ENCODE data around the gene FBXL20. TPM values are rescaled to one million over a fixed set of nuclear protein-coding genes. Genes with fewer than 3 reads are reported as not detected.

The FBXL20 gene
- total RNA-seq, 1 donor from 2014 or later, result 14.1 TPM

- TF ChIP-seq CTCF (IDR thresholded peaks at IDR 0.05), result no peak
- peaks cover 36% of the 10 kb centered on the region for H3K27me3 Mint-ChIP-seq
- H3K9me3 Mint-ChIP-seq, result no peaks in the 10 kb centered on the region
- H3K4me3 Mint-ChIP-seq, result no peak overlapping the region
- ATAC-seq (ENCODE audit: low read depth) (no peak), DNase-seq (no peak)
- CTCF ChIA-PET, result interaction anchor here (0.9 to 13.1 kb wide), 6 partner anchors 13 to 248 kb away, joined by 3 to 151 read pairs (median 10); no protein-coding TSS in a partner anchor
- no peak overlapping the region for H3K27ac Mint-ChIP-seq
- intact Hi-C loops (cut with micrococcal nuclease), result no loop called here
- POLR2A ChIA-PET, result interaction anchor here (0.8 to 2.6 kb wide), 5 partner anchors 14 to 77 kb away, joined by 3 to 19 read pairs (median 9); partner anchors contain the start of gene RPL19
- H3K36me3 Mint-ChIP-seq (ENCODE audit: low read depth), result no peaks in the 10 kb centered on the region
- H3K4me1 Mint-ChIP-seq, result peaks cover 11% of the 10 kb centered on the region
These were observed 170.3 kb downstream of the FBXL20 start for GRCh38 chr17:39231091-39231561.

- intact Hi-C loops (cut with micrococcal nuclease), result no loop called here
- Mint-ChIP-seq H3K9me3 (no peaks in the 10 kb centered on the region), H3K4me3 (no peak overlapping the region), H3K27ac (no peak overlapping the region), H3K36me3 (ENCODE audit: low read depth) (no peaks in the 10 kb centered on the region), H3K4me1 (peaks cover 15% of the 10 kb centered on the region), H3K27me3 (peaks cover 39% of the 10 kb centered on the region)
- ChIA-PET POLR2A (interaction anchor here (2.6 kb wide), 2 partner anchors 24 to 30 kb away, joined by 11 to 19 read pairs; partner anchors contain the start of gene RPL19), CTCF (interaction anchor here (0.9 to 13.1 kb wide), 4 partner anchors 14 to 247 kb away, joined by 4 to 151 read pairs (median 22); no protein-coding TSS in a partner anchor)
- no peak for TF ChIP-seq CTCF (IDR thresholded peaks at IDR 0.05)
- ATAC-seq (ENCODE audit: low read depth), result no peak
- no peak for DNase-seq
These were observed 171.1 kb downstream of the FBXL20 start for GRCh38 chr17:39230361-39230760.

- H3K27me3 Mint-ChIP-seq, result peaks cover 40% of the 10 kb centered on the region
- peaks cover 17% of the 10 kb centered on the region for H3K4me1 Mint-ChIP-seq
- no peaks in the 10 kb centered on the region for H3K9me3 Mint-ChIP-seq
- no peaks in the 10 kb centered on the region for H3K36me3 Mint-ChIP-seq (ENCODE audit: low read depth)
- no peak overlapping the region for H3K4me3 Mint-ChIP-seq
- intact Hi-C loops (cut with micrococcal nuclease), result no loop called here
- TF ChIP-seq CTCF (IDR thresholded peaks at IDR 0.05), result no peak
- no peak for ATAC-seq (ENCODE audit: low read depth)
- CTCF ChIA-PET, result no interaction called here
- POLR2A ChIA-PET, result no interaction called here
- no peak for DNase-seq
- H3K27ac Mint-ChIP-seq, result no peak overlapping the region
These were observed 172.0 kb downstream of the FBXL20 start for GRCh38 chr17:39229274-39229913.

GRCh38 chr17:39227364-39227919 is 174.0 kb downstream of the FBXL20 start:
- ChIA-PET CTCF (no interaction called here), POLR2A (no interaction called here)
- no peaks in the 10 kb centered on the region for H3K9me3 Mint-ChIP-seq
- H3K36me3 Mint-ChIP-seq (ENCODE audit: low read depth), result no peaks in the 10 kb centered on the region
- H3K4me3 Mint-ChIP-seq, result no peak overlapping the region
- H3K27me3 Mint-ChIP-seq, result peaks cover 50% of the 10 kb centered on the region
- no peak for DNase-seq
- TF ChIP-seq CTCF (IDR thresholded peaks at IDR 0.05), result no peak
- peaks cover 21% of the 10 kb centered on the region for H3K4me1 Mint-ChIP-seq
- intact Hi-C loops (cut with micrococcal nuclease), result no loop called here
- H3K27ac Mint-ChIP-seq, result no peak overlapping the region
- no peak for ATAC-seq (ENCODE audit: low read depth)

Measured in activated B cell treated with CpG ODN at 0.5 μM for 24 hours (primary cell).